ENCODE data around the gene ZNF90. TPM values are rescaled to one million over a fixed set of nuclear protein-coding genes. Genes with fewer than 3 reads are reported as not detected.

Gene ZNF90
- total and polyA plus RNA-seq, 4 donors, result 0.13 to 1.8 (median 0.17) TPM

DNA sequence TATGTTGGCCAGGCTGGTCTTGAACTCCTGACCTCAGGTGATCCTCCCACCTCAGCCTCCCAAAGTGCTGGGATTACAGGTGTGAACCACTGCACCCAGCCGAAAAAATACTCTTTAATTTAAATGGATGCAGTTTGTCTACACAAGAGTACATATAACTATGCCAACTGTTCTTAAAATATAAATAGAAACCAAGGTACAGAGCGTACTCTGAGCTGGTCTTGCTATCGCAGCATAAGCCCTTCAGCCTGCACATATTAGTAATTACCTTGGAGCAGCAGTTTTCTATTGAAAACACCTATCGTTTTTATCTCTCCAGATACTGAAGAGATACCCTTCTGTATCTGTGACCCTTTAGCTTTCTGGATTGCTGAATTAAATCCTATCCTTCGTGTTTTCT is 41.9 kb upstream of the ZNF90 start:
- WGBS, result 96% methylated on average over 5 of the region's 5 CpGs
- Histone ChIP-seq H3K9ac (ENCODE audit: low read depth in 1 of 2, low read length in 2 of 2) (no peak overlapping the region), H3K36me3 (ENCODE audit: control insufficient read depth in 4 of 4, insufficient read depth in 3 of 4, low read depth in 1 of 4, low read length in 3 of 4) (peaks cover 0 to 15% (median 1%) of the 10 kb centered on the region in 4 donors), H3K27me3 (ENCODE audit: control insufficient read depth in 4 of 4, insufficient read depth in 4 of 4, low read length in 3 of 4) (no peaks in the 10 kb centered on the region), H3K4me1 (ENCODE audit: control insufficient read depth in 4 of 4, insufficient read depth in 4 of 4, low read length in 3 of 4) (peaks cover 0 to 8% (median 7%) of the 10 kb centered on the region in 4 donors), H3K4me3 (ENCODE audit: low read depth in 1 of 3, low read length in 3 of 3) (no peak overlapping the region), H3K9me3 (ENCODE audit: control insufficient read depth in 4 of 4, low read length in 3 of 4) (no peaks in the 10 kb centered on the region), H3K27ac (ENCODE audit: low read depth in 1 of 2, low read length in 2 of 2) (no peak overlapping the region)
- TF ChIP-seq, protein P1, sequence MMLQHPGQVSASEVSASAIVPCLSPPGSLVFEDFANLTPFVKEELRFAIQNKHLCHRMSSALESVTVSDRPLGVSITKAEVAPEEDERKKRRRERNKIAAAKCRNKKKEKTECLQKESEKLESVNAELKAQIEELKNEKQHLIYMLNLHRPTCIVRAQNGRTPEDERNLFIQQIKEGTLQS (IDR thresholded peaks at IDR 0.05), result no peak
- TF ChIP-seq NR2F2 (IDR thresholded peaks at IDR 0.05), result no peak
- TF ChIP-seq RAD21 (IDR thresholded peaks at IDR 0.05), result no peak
- no peak for TF ChIP-seq CTCF (IDR thresholded peaks at IDR 0.05; ENCODE audit: low read depth, low read length, missing input control)
- TF ChIP-seq, protein P2, sequence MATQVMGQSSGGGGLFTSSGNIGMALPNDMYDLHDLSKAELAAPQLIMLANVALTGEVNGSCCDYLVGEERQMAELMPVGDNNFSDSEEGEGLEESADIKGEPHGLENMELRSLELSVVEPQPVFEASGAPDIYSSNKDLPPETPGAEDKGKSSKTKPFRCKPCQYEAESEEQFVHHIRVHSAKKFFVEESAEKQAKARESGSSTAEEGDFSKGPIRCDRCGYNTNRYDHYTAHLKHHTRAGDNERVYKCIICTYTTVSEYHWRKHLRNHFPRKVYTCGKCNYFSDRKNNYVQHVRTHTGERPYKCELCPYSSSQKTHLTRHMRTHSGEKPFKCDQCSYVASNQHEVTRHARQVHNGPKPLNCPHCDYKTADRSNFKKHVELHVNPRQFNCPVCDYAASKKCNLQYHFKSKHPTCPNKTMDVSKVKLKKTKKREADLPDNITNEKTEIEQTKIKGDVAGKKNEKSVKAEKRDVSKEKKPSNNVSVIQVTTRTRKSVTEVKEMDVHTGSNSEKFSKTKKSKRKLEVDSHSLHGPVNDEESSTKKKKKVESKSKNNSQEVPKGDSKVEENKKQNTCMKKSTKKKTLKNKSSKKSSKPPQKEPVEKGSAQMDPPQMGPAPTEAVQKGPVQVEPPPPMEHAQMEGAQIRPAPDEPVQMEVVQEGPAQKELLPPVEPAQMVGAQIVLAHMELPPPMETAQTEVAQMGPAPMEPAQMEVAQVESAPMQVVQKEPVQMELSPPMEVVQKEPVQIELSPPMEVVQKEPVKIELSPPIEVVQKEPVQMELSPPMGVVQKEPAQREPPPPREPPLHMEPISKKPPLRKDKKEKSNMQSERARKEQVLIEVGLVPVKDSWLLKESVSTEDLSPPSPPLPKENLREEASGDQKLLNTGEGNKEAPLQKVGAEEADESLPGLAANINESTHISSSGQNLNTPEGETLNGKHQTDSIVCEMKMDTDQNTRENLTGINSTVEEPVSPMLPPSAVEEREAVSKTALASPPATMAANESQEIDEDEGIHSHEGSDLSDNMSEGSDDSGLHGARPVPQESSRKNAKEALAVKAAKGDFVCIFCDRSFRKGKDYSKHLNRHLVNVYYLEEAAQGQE (IDR thresholded peaks at IDR 0.05), result no peak
- no peak for TF ChIP-seq FOXA2 (IDR thresholded peaks at IDR 0.05)
- TF ChIP-seq RXRA (IDR thresholded peaks at IDR 0.05), result no peak
- TF ChIP-seq FOXA1 (IDR thresholded peaks at IDR 0.05), result no peak
- no peak for TF ChIP-seq HNF4A (conservative IDR thresholded peaks at IDR 0.05)
- TF ChIP-seq YY1 (IDR thresholded peaks at IDR 0.05), result no peak
- TF ChIP-seq SP1 (IDR thresholded peaks at IDR 0.05), result no peak
- TF ChIP-seq EGR1 (IDR thresholded peaks at IDR 0.05; ENCODE audit: low read depth in 2 of 2), result no peak
- TF ChIP-seq ZBTB33 (IDR thresholded peaks at IDR 0.05), result no peak
- TF ChIP-seq JUND (IDR thresholded peaks at IDR 0.05), result no peak
- DNase-seq (ENCODE audit: low spot score), result no peak

GRCh38 chr19:20038358-20039202 is 39.2 kb upstream of the ZNF90 start:
- peaks cover 0 to 2% (median 0%) of the 10 kb centered on the region in 4 donors for H3K9me3 ChIP-seq (ENCODE audit: control insufficient read depth in 4 of 4, low read length in 3 of 4)
- H3K27ac ChIP-seq (ENCODE audit: low read depth in 1 of 2, low read length in 2 of 2), result peak overlapping the region; percentile 68 to 73
- H3K36me3 ChIP-seq (ENCODE audit: control insufficient read depth in 4 of 4, insufficient read depth in 3 of 4, low read depth in 1 of 4, low read length in 3 of 4), result peaks cover 0 to 5% (median 0%) of the 10 kb centered on the region in 4 donors
- H3K4me3 ChIP-seq (ENCODE audit: low read depth in 1 of 3, low read length in 3 of 3), result peak overlapping the region; percentile 71 to 99 (median 95)
- H3K27me3 ChIP-seq (ENCODE audit: control insufficient read depth in 4 of 4, insufficient read depth in 4 of 4, low read length in 3 of 4), result no peaks in the 10 kb centered on the region
- under 1% methylated on average over 26 of the region's 26 CpGs for WGBS
- peaks cover 0 to 8% (median 7%) of the 10 kb centered on the region in 4 donors for H3K4me1 ChIP-seq (ENCODE audit: control insufficient read depth in 4 of 4, insufficient read depth in 4 of 4, low read length in 3 of 4)
- no peak for DNase-seq (ENCODE audit: low spot score)
- TF ChIP-seq, protein P2 (IDR thresholded peaks at IDR 0.05), result no peak
- no peak for TF ChIP-seq YY1 (IDR thresholded peaks at IDR 0.05)
- no peak for TF ChIP-seq FOXA2 (IDR thresholded peaks at IDR 0.05)
- no peak for TF ChIP-seq TAF1 (conservative IDR thresholded peaks at IDR 0.05)
- peak overlapping the region; percentile 63 to 77 for H3K9ac ChIP-seq (ENCODE audit: low read depth in 1 of 2, low read length in 2 of 2)
